Hematopoietic multipotent progenitor cell treated with erythropoietin and hydrocortisone succinate and interleukin-3 and kit ligand, for 15 days (in vitro differentiated cells): ENCODE measurements around the gene RFTN1.

Source experiments
- DNase-seq: peaks from one replicate; pipeline ENCODE4 v3.0.0-alpha.2; 2015; ENCODE audit warnings: low spot score

The RFTN1 gene

GRCh38 chr3:16513141-16514020 lies at the start of gene RFTN1:
Gene RFTN1 (minus strand): TSS chr3:16513699. CDS start chr3:16493869, 19,830 bp downstream.
- no peak for DNase-seq

DNA sequence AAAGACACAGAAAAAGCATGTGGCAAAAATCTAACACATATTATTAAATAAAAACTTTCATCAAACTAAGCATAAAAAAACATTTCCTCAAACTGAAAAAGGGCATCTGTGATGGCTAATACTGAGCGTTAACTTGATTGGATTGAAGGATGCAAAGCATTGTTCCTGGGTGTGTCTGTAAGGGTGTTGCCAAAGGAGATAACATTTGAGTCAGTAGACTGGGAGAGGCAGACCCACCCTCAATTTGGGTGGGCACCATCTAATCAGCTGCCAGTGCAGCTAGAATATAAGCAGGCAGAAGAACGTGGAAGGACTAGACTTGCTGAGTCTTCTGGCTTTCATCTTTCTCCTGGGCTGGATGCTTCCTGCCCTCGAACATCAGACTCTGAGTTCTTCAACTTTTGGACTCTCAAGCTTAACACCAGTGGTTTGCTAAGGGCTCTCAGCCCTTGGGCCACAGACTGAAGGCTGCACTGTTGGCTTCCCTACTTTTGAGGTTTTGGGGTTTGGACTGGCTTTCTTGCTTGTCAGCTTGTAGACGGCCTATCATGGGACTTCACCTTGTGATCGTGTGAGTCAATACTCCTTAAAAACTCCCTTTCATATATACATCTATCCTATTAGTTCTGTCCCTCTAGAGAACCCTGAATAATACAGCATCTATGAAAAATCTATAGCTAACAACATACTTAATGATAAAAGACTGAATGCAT lies 46.3 kb upstream of the RFTN1 start:
- DNase-seq, result no peak

DNA sequence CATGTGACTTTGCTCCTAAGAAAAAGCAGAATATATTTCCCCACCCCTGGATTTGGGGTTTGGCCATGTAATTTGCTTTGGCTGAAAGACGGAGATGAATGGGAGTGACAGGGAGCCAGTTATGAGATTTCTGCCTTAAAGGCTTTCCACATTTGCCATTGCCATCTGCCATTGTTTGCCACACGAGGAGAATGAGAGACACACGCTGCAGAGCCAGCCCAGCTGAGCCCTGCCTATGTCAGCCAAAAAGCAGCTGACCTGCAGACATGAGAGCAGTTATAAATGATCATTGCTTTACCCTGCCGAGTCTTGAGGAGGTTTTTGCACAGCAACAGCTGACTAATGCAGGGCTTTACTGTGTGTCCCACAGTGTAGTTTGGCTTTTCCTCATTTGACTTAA lies 40.6 kb upstream of the RFTN1 start:
- no peak for DNase-seq

- no peak for DNase-seq
These were observed 39.3 kb upstream of the RFTN1 start for GRCh38 chr3:16552757-16553156.

DNA sequence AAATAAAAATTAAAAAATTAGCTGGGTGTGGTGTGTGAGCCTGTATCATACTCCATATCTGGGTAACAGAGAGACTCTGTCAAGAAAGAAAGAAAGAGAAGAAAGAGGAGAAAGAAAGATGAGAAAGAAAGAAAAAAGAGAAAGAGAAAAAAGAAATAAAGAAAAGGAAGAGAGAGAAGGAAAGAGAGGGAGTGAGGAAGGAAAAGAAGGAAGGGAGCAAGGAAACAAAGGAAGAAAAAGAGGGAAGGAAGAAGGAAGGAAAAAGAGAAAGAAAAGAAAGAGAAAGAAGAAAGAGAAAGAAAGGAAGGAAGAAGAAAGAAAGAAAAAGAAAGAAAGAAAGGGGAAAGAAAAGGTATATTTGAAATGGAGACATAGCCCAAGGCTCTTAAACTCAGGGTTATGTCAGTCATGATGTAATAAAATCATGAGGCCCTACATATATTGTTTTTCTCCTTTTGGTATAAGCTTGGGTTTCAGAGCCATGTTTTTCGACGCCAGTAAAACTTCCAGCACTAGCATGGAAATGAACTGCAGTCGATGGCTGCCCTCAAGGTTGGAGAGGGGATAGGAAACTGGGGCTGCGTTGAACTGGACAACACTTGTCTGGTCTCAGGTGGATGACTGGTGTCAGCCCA lies 38.0 kb upstream of the RFTN1 start:
- no peak for DNase-seq

GRCh38 chr3:16550676-16551341 lies 37.3 kb upstream of the RFTN1 start:
- DNase-seq, result peak; percentile 82

- DNase-seq, result no peak
These were observed 36.8 kb upstream of the RFTN1 start for GRCh38 chr3:16550305-16550675.

GRCh38 chr3:16548721-16549120 lies 35.2 kb upstream of the RFTN1 start:
- no peak for DNase-seq

GRCh38 chr3:16547561-16548357 lies 34.3 kb upstream of the RFTN1 start:
- DNase-seq, result no peak

DNA sequence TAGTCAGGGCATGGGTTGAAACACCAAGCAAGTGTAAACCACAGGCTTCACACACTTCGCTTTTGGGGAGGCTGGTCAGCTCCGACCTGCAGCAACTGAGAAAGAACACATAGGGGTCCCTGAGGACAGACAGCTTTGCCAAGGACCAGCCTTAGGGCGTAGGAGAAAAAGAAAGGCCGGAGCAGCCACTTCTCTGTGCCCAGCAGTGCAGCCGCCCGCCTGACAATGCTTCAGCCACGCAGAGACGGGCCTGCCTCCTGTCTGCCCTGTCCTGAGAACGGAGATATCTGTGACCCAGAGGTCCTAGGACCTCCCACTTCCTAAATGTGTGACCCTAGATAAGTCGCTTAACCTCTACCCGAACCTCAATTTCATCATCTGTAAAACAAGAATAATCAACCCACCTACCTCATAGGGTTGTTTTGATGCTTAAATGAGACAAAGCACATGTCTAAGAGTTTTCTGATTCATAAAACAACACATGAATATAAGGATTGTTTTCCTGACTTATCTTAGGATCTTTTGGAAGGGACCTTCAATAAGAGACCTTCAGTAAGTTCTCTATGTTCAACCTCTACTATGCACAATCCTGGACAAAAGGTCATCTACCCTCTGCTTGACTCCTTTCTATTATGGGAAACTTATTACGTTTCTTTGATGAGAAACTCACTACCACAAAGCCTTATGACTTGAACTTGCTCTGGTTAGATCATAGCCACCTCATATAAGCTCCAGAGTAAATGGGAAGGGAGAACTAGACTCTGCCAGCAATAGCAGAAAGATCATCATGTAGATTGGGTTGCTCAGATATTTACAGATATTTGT lies 32.9 kb upstream of the RFTN1 start:
- peak; percentile 55 for DNase-seq

DNA sequence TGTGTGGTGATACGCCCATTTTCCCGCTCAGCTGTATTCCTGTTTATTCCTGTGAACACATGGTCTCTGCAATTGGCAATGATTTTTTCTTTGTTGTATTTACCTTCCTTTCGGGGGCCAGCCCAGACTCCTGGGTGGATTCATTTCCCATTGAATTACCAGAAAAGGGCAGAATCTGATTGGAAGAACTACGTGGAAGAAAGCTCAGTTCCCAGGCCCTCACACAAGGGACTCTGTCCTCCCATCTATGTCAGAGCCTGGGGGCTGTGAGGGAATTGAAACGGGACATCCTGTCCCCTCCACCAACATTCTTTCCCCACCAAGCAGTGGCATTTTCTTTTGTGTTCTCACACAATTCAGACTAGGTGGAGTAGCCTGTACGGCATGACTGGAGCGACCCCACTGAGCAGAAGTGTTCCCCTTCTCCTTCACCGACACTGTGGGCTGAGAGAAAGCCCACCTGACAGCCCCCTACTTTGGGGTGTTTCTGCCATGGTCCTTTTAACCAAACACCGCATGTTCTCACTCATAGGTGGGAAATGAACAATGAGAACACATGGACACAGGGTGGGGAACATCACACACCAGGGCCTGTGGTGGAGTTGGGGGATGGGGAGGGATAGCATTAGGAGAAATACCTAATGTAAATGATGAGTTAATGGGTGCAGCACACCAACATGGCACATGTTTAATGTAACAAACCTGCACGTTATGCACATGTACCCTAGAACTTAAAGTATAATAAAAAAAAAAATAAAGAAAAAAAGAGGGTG lies 32.1 kb upstream of the RFTN1 start:
- DNase-seq, result no peak

- DNase-seq, result no peak
These were observed 29.9 kb upstream of the RFTN1 start for GRCh38 chr3:16543242-16543864.

DNA sequence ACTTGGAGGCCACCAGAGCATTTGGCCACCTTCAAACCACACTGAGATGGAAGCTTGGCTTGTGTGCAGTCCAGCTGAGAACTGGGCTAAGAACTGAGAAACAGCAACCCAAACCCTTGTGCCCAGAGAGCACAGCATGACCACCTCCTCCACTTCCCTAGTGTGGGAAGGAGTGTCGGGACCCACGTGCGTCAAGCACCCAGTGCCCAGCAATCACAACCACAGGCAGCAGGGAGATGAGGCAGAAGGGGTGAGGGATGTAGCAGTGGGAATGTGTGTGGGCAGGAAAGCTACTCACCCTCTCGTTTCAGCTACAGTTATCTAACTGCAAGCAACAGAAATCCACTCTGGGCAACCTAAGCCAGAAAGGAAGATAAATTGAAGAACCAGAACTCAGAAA lies 25.0 kb upstream of the RFTN1 start:
- no peak for DNase-seq

GRCh38 chr3:16536996-16537395 lies 23.5 kb upstream of the RFTN1 start:
- no peak for DNase-seq

DNA sequence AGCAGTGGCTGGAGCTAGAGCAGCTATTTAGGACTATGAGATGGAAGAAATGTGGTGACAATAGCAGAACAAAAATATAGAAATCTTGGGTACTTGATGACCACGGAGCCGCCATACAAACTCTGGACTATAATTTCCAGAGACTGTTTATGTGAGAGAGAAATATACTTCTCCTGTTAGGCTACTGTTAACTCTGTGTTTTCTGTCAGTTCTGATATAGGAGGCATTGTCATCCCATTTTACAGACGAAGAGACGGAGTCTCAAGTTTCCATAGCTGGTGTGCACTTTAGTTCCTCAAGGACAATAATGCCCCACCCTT lies 22.8 kb upstream of the RFTN1 start:
- no peak for DNase-seq

GRCh38 chr3:16534640-16535262 lies 21.3 kb upstream of the RFTN1 start:
- no peak for DNase-seq

GRCh38 chr3:16533928-16534574 lies 20.6 kb upstream of the RFTN1 start:
- no peak for DNase-seq

- DNase-seq, result no peak
These were observed 15.8 kb upstream of the RFTN1 start for GRCh38 chr3:16529264-16529663.

GRCh38 chr3:16528581-16528993 lies 15.1 kb upstream of the RFTN1 start:
- DNase-seq, result no peak
